HG03342 (cell line): ENCODE measurements around the gene CD70.
"Not testable (repeated sequence)": the region's sequence is repeated elsewhere in the genome, so short reads cannot be mapped to it uniquely, and the experiment has no call there.

Source experiments
- ATAC-seq: cut with Tn5 transposase; IDR thresholded peaks from one replicate; pipeline ENCODE4 v1.9.1; 2021; ENCODE audit warnings: mild to moderate bottlenecking, moderate library complexity; ENCODE audit not compliant: unreplicated experiment

CD70 gene

GRCh38 chr19:6590827-6591319 is at the start of gene CD70:
Gene CD70 (minus strand): TSS chr19:6591150. CDS start chr19:6591002, 148 bp downstream.
- peak; percentile 39 for ATAC-seq

- ATAC-seq = not testable (repeated sequence)
Measured at GRCh38 chr19:6640333-6640732, 49.4 kb upstream of the CD70 start.

DNA sequence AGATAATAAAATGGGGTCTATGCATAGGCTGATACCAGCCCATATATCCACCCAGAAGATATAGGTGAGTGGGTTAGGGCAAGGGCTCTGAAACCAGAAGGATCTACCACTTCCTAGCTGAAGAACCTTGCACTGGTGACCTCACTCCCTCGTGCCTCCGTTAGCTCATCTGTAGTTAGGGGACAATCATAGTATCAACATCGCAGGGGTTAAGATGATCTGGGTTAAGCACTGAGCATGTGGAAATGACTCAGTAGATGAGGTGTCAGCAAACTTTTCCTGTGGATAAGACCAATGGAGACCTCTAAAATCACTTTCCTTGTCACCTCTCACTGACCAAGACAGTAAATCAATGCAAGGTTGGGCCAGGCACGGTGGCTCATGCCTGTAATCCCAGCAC is 48.5 kb upstream of the CD70 start:
- ATAC-seq = no peak

DNA sequence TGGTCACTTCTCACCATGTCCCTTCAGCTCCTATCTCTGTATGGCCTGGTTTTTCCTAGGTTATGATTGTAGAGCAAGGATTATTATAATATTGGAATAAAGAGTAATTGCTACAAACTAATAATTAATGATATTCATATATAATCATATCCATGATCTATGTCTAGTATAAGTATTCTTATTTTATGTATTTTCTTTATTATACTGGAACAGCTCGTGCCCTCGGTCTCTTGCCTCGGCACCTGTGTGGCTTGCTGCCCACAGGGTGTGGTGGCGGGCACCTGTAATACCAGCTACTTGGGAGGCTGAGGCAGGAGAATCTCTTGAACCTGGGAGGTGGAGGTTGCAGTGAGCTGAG is 42.5 kb upstream of the CD70 start:
- ATAC-seq = not testable (repeated sequence)

- ATAC-seq = not testable (repeated sequence)
Measured at GRCh38 chr19:6632747-6633455, 42.0 kb upstream of the CD70 start.

DNA sequence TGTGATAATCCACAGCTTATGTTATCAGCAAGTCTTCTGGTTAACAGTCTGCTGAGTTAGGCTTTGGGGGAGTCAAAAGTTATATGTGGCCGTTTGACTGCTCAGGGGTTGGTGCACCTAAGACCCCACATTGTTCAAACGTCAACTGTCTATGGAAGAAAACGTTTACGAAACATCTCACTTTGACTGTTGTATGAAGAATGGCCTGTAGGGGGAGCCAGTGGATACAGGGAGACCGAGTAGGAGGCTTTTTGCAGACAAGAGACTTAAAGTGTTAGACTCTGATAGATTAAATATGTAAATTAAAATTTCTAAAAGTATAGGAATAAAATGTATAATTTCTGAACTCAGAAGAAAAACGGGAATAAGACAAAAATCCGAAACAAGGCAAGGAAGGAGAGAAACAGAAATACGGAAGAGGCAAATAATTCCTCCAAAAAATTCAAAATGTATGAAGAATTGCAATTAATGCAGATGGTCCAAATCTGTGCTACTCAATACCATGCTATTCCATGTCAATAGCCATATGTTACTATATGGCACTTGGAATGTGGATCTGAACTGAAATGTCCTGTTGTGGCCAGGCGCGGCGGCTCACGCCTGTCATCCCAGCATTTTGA is 41.2 kb upstream of the CD70 start:
- no peak for ATAC-seq

- no peak for ATAC-seq
Measured at GRCh38 chr19:6626764-6627163, 35.8 kb upstream of the CD70 start.

DNA sequence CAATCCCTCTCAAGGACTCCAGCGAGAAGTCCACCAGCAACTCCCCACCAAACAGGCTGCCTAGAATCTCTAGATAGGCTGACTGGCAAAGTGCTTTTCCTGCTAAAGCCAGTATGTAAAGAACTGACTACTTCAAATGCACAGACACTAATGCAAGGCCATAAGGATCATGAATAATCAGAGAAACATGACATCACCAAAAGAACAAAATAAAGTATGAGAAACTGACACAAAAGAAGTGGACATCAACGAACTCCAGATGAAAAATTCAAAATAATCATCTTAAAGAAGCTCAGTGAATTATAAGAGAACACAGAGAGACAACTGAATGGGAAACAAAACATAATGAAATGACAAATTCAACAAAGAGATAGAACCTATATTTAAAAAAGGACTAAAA is 26.4 kb upstream of the CD70 start:
- ATAC-seq = no peak

- ATAC-seq = no peak
Measured at GRCh38 chr19:6616011-6616410, 25.1 kb upstream of the CD70 start.

DNA sequence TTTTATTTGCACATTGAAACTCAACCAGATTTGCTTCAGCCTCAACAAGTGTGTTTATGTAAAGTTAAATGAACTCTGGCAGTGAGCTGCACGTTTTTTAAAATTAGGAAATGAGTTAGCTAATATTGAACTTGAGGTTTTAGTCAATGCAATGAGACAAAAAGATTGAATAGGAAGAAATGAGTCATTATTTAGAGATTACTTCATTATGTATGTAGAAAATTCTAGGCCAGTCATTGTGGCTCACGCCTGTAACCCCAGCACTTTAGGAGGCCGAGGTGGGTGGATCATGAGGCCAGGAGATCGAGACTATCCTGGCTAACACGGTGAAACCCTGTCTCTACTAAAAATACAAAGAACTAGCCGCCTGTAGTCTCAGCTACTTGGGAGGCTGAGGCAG is 22.8 kb upstream of the CD70 start:
- no peak for ATAC-seq

DNA sequence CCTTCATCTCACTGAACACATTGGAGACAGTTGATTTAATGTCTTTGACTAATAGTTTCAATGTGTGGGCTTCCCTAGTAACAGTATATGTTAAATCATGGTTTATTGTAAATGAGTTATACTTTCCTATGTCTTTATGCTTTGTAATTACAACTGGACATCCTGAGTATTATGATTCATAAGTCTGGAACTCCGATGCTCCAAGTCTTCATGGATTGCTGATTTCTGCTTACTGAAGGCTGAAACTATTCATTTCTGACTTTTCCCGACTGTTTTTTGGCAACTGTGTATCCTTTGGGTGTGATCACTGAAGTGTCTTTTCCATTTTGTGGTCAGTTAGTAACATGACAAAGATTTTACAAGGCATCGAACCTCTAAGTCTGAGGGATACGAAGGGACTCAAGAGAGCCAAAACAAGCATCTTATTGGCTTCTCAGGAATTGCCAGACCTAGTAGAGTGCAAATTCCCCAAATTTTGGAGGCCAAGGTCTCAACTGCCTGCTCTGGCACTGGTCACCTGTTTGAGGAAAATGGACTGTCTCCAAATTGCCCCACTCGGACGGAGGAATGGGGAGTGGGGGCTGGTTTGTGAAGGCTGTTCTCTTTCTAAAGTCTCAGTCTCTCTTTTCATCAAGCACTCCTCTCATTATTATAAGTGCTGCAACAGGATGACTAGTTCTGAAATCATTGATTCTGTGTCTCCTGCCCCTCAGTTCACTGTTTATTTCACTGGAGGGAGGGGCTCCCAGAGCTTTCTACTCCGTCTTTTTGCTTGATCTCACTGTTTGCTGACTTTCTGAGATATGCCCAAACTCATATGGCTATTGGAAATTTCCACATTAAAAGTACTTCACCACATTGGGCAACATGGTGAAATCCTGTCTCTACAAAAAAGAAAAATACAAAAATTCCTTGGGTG is 20.2 kb upstream of the CD70 start:
- no peak for ATAC-seq

GRCh38 chr19:6608940-6609339 is 18.0 kb upstream of the CD70 start:
- no peak for ATAC-seq

DNA sequence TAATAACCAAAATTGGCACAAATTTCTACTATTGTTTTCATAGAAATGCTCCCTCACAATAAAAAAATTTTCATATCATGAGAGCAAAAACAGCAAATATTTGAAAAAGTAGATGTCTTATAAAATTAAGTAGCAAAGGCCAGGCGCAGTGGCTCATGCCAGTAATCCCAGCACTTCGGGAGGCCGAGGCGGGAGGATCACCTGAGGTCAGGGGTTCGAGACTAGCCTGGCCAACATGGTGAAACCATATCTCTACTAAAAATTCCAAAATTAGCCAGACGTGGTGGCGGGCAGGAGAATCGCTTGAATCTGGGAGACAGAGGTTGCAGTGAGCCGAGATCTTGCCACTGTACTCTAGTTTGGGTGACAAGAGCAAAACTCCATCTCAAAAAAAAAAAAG is 17.2 kb upstream of the CD70 start:
- ATAC-seq = not testable (repeated sequence)

DNA sequence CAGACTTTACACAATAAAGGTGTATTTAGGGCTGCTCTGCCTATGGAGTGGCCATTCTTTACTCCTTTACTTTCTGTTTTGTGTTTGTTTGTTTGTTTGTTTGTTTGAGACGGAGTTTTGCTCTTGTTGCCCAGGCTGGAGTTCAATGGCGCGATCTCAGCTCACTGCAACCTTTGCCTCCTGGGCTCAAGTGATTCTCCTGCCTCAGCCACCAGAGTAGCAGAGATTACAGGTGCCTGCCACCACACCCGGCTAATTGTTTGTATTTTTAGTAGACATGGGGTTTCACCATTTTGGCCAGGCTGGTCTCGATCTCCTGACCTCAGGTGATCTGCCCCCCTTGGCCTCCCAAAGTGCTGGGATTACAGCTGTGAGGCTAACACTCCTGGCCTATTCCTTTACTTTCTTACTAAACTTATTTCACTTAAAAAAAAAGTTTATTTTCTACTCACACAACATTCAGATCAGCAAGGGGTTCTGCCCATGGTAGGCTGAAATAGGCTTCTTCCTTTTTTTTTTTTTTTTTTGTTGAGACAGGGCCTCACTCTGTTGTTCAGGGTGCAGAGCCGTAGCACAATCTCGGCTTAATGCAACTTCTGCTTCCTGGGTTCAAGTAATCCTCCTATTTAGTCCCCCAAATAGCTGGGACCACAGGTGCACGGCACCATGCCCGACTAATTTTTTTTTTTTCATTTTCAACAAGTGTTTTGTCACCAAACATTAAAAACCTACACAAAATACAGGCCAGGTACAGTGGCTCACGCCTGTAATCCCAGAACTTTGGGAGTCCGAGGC is 15.5 kb upstream of the CD70 start:
- not testable (repeated sequence) for ATAC-seq

DNA sequence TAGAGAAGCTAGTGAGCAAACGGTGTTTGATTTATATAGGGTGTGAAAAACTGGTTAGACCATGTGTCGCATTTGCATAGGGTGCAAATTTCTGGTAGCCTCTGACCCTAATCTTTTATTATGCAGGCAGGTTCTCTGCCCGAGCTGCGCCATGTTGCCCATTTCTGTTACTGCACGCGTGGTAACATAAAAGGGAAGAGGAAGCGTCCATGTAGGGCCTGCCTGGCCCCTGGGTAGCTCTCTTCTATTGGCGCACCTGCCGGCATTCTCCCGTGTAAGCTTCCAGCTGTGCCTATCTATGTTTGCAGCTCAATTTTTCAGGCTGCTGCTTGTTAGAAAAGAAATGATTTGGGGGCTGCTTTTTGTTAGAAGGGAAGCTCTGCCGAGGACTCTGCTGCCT is 14.0 kb upstream of the CD70 start:
- no peak for ATAC-seq

DNA sequence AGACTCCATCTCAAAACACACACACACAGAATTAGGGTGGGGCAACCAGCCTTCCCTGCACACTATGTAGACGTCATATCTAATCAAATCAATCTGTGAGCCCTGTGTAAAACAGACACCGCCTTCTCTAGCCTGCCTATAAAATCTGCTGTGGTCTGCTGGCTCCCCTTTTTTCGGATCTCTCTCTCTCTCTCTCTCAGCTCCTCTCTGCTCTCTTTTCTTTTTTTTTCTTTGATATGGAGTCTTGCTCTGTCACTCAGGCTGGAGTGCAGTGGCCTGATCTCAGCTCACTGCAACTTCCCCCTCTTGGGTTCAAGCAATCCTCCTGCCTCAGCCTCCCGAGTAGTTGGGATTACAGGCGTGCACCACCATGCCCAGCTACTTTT is 11.8 kb upstream of the CD70 start:
- ATAC-seq = no peak

- not testable (repeated sequence) for ATAC-seq
Measured at GRCh38 chr19:6601537-6602052, 10.6 kb upstream of the CD70 start.

GRCh38 chr19:6600951-6601536 is 10.1 kb upstream of the CD70 start:
- not testable (repeated sequence) for ATAC-seq

DNA sequence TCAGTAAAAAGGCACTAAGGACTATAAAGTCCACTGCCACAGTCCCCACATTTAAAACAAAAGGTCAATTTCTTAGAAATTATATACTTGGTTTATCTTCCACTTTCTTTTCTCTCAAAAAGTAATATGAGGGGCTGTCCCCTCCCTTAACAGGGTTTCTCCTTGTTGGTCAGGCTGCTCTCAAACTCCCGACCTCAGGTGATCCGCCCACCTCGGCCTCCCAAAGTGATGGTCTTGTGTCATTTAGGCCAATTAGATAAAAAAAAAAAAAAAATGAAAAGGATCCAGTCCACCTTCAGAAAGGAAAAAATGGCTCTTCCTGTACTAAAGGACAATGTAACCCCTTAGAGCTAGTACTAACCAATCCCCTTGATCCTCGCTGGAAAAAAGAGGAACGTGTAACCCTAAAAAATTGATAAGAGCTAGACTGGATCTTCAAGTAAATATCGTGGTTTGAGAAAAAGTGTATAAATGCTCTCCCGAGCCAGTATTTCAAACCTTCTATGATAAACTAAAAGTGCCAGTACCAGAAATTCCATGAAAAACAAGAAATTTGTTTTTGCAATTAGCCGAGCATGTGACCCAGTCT is 9.0 kb upstream of the CD70 start:
- ATAC-seq = no peak
